HCT116 (cell line): ENCODE data around the gene GPATCH2L. TPM values are rescaled to one million over a fixed set of nuclear protein-coding genes. Genes with fewer than 3 reads are reported as not detected.

Experiments
- ATAC-seq: fragments of 200-7000 bp; cut with Tn5 transposase; 2 replicates; pipeline ENCODE4 v1.9.1; 2020; ENCODE audit warnings: mild to moderate bottlenecking, moderate library complexity
- BruUV-seq: library from RNA; stranded (reverse); fragments of 400-500 nt; replicated peaks from 2 replicates; lab custom pipeline; 2021; lab: Mats Ljungman, UMichigan
- CTCF ChIA-PET: fragments of 300-600 bp; sonication (Branson Sonifier 250); formaldehyde crosslinking; loops from one replicate; lab custom pipeline; 2021; ENCODE audit warnings: antibody characterized with exemption; lab: Charles Lee
- POLR2A ChIA-PET: fragments of 300-600, 350-600 bp; sonication (Branson Sonifier 250); formaldehyde crosslinking; loops from one replicate; lab custom pipeline; 2021; ENCODE audit warnings: antibody characterized with exemption; lab: Charles Lee
- RAD21 ChIA-PET, 2 experiments: fragments of 300-600 bp; sonication (Branson Sonifier 250); formaldehyde crosslinking; loops; one replicate each; lab custom pipeline; 2023; ENCODE audit warnings: low total read pairs in 2 of 2; ENCODE audit not compliant: uncharacterized antibody in 2 of 2, unreplicated experiment in 2 of 2, low non-redundant PET in 1 of 2; lab: Charles Lee
- DNase-seq: peaks from one replicate; pipeline ENCODE4 v3.0.0-alpha.2; 2010; ENCODE audit warnings: low read depth, low spot score
- H2AFZ ChIP-seq: fragments of 200-600 bp; shearing (Covaris generic), sonication (generic); 2 replicates; pipeline ENCODE4 v1.6.1; 2017; ENCODE audit warnings: low read depth, mixed run types, mixed read lengths, antibody characterized with exemption, low read length; ENCODE audit not compliant: poor library complexity, severe bottlenecking
- H3K27ac ChIP-seq: 2 replicates; pipeline ENCODE4 v1.5.1; 2012; ENCODE audit warnings: low read depth, low read length
- H3K27me3 ChIP-seq: fragments of 200-600 bp; sonication (generic); 2 replicates; pipeline ENCODE4 v1.6.1; 2016; ENCODE audit warnings: mixed run types, low read length, mixed read lengths; ENCODE audit not compliant: insufficient read depth
- H3K36me3 ChIP-seq, 2 experiments: fragments of 200-500 bp in 1 of 2; fragments of 200-600 bp in 1 of 2; sonication (Bioruptor generic) in 1 of 2; sonication (generic) in 1 of 2; 2 replicates each; pipeline versions ENCODE4 v1.5.1 to v1.6.1; 2014 to 2016; ENCODE audit warnings: low read length in 2 of 2, inconsistent platforms in 1 of 2, mixed read lengths in 1 of 2, mixed run types in 1 of 2; ENCODE audit not compliant: insufficient read depth in 2 of 2, control insufficient read depth in 1 of 2
- H3K4me1 ChIP-seq, 2 experiments: fragments of 200-600 bp in 1 of 2; sonication (generic) in 1 of 2; 2 replicates each; pipeline versions ENCODE4 v1.5.1 to v1.6.1; 2012 to 2017; ENCODE audit warnings: low read length in 2 of 2, inconsistent platforms in 1 of 2, mild to moderate bottlenecking in 1 of 2, mixed read lengths in 1 of 2, mixed run types in 1 of 2, moderate library complexity in 1 of 2; ENCODE audit not compliant: insufficient read depth in 2 of 2, control insufficient read depth in 1 of 2
- H3K4me2 ChIP-seq: fragments of 200-600 bp; sonication (generic); 2 replicates; pipeline ENCODE4 v1.6.1; 2017; ENCODE audit warnings: mixed run types, low read length, mixed read lengths
- H3K4me3 ChIP-seq, 2 experiments: fragments of 200-600 bp in 1 of 2; sonication (generic) in 1 of 2; replicated peaks in 1 of 2; 2 replicates each; pipeline ENCODE4 v1.5.1; 2011 to 2016; ENCODE audit warnings: low read length in 2 of 2, control low read depth in 1 of 2, low read depth in 1 of 2, mild to moderate bottlenecking in 1 of 2, mixed read lengths in 1 of 2, mixed run types in 1 of 2
- H3K79me2 ChIP-seq: fragments of 200-600 bp; sonication (generic); 2 replicates; pipeline ENCODE4 v1.6.1; 2017; ENCODE audit warnings: mild to moderate bottlenecking, mixed run types, low read length, moderate library complexity, mixed read lengths; ENCODE audit not compliant: insufficient read depth
- H3K9ac ChIP-seq: fragments of 200-600 bp; sonication (generic); 2 replicates; pipeline ENCODE4 v1.6.1; 2016; ENCODE audit warnings: low read length, mixed read lengths
- H3K9me2 ChIP-seq: fragments of 200-600 bp; sonication (generic), shearing (Covaris generic); 2 replicates; pipeline ENCODE4 v1.6.1; 2017; ENCODE audit warnings: mixed run types, mild to moderate bottlenecking, moderate library complexity; ENCODE audit not compliant: insufficient read depth
- H3K9me3 ChIP-seq, 2 experiments: fragments of 200-500 bp in 1 of 2; fragments of 200-600 bp in 1 of 2; sonication (Bioruptor generic) in 1 of 2; sonication (generic) in 1 of 2; 2 replicates each; pipeline ENCODE4 v1.6.1; 2014 to 2017; ENCODE audit warnings: low read length in 2 of 2, mixed read lengths in 2 of 2, inconsistent platforms in 1 of 2, low read depth in 1 of 2, mild to moderate bottlenecking in 1 of 2, mixed run types in 1 of 2, moderate library complexity in 1 of 2; ENCODE audit not compliant: control insufficient read depth in 1 of 2, insufficient read depth in 1 of 2
- H4K20me1 ChIP-seq: fragments of 200-600 bp; sonication (generic), shearing (Covaris generic); 2 replicates; pipeline ENCODE4 v1.6.1; 2017; ENCODE audit warnings: mixed run types, mild to moderate bottlenecking, moderate library complexity; ENCODE audit not compliant: insufficient read depth
- CBX3 ChIP-seq: IDR thresholded peaks from 2 replicates; pipeline ENCODE4 v1.6.1; 2012; ENCODE audit warnings: low read depth
- CEBPB ChIP-seq: IDR thresholded peaks from 2 replicates; pipeline ENCODE4 v1.6.1; 2012; ENCODE audit warnings: low read depth
- CTCF ChIP-seq, 3 experiments: fragments of 200-600 bp in 1 of 3; sonication (generic) in 1 of 3; IDR thresholded peaks in 2 of 3; conservative IDR thresholded peaks in 1 of 3; 2 replicates each; pipeline ENCODE4 v1.5.1; 2012 to 2017; ENCODE audit warnings: low read depth in 2 of 3, low read length in 2 of 3, antibody characterized with exemption in 1 of 3, borderline replicate concordance in 1 of 3, control low read depth in 1 of 3, mild to moderate bottlenecking in 1 of 3, mixed read lengths in 1 of 3, mixed run types in 1 of 3, moderate library complexity in 1 of 3; ENCODE audit not compliant: insufficient read depth in 1 of 3
- ELF1 ChIP-seq: IDR thresholded peaks from 2 replicates; pipeline ENCODE4 v1.6.1; 2012; ENCODE audit warnings: low read depth, borderline replicate concordance
- EZH2 ChIP-seq: fragments of 200-600 bp; sonication (generic); IDR thresholded peaks from 2 replicates; pipeline ENCODE4 v1.6.1; 2017; ENCODE audit warnings: antibody characterized with exemption, mixed run types
- EZH2phosphoT487 ChIP-seq: fragments of 200-600 bp; IDR thresholded peaks from 2 replicates; pipeline ENCODE4 v1.6.1; 2018; ENCODE audit warnings: antibody characterized with exemption, borderline replicate concordance
- FOSL1 ChIP-seq: IDR thresholded peaks from 2 replicates; pipeline ENCODE4 v1.6.1; 2012; ENCODE audit warnings: low read depth
- JUND ChIP-seq: IDR thresholded peaks from 2 replicates; pipeline ENCODE4 v1.6.1; 2012
- POLR2AphosphoS5 ChIP-seq: IDR thresholded peaks from 2 replicates; pipeline ENCODE4 v1.6.1; 2011; ENCODE audit warnings: mild to moderate bottlenecking, low read depth, low read length, moderate library complexity
- REST ChIP-seq: IDR thresholded peaks from 2 replicates; pipeline ENCODE4 v1.6.1; 2012; ENCODE audit warnings: low read depth
- SIN3A ChIP-seq: IDR thresholded peaks from 2 replicates; pipeline ENCODE4 v1.6.1; 2012; ENCODE audit warnings: low read depth
- SRF ChIP-seq: IDR thresholded peaks from 2 replicates; pipeline ENCODE4 v1.6.1; 2012; ENCODE audit warnings: low read depth
- ZBTB33 ChIP-seq: IDR thresholded peaks from 2 replicates; pipeline ENCODE4 v1.6.1; 2011; ENCODE audit warnings: mild to moderate bottlenecking, low read length, moderate library complexity; ENCODE audit not compliant: insufficient replicate concordance; ENCODE audit errors: extremely low read depth
- intact Hi-C: fragments of 100-400 bp; cut with micrococcal nuclease; formaldehyde crosslinking; loops from 2 replicates; pipeline ENCODE4 v1.10.0; 2022
- total RNA-seq: library from RNA; stranded (reverse); gene quantifications from one replicate; pipeline ENCODE4 v1.2.1, GENCODE V29; 2021; ENCODE audit not compliant: unreplicated experiment

The GPATCH2L gene
- total RNA-seq, 1 experiment from 2014 or later: 49.2 TPM

GRCh38 chr14:76227450-76228050 lies 75.8 kb downstream of the GPATCH2L start:
- CTCF ChIA-PET: no interaction called here
- TF ChIP-seq CEBPB (peak; percentile 62), EZH2 (no peak)
- TF ChIP-seq, all 23 proteins: peak for 1
- Histone ChIP-seq H3K9ac (no peak overlapping the region), H3K4me1 (no peaks in the 10 kb centered on the region), H3K36me3 (no peaks in the 10 kb centered on the region), H3K4me3 (no peak overlapping the region), H4K20me1 (no peaks in the 10 kb centered on the region), H3K4me2 (no peak overlapping the region), H3K27ac (no peak overlapping the region), H2AFZ (no peak overlapping the region), H3K9me3 (no peaks in the 10 kb centered on the region), H3K9me2 (no peaks in the 10 kb centered on the region), H3K27me3 (no peaks in the 10 kb centered on the region), H3K79me2 (no peaks in the 10 kb centered on the region)
- intact Hi-C loops: no loop called here
- DNase-seq (no peak), ATAC-seq (no peak)
- RAD21 ChIA-PET: no interaction called here
- POLR2A ChIA-PET: no interaction called here
- BruUV-seq: no TSS peak

GRCh38 chr14:76228138-76228537 lies 76.4 kb downstream of the GPATCH2L start:
- H3K4me3 ChIP-seq: no peak overlapping the region
- H3K4me2 ChIP-seq: no peak overlapping the region
- H3K9me2 ChIP-seq: no peaks in the 10 kb centered on the region
- H3K4me1 ChIP-seq: no peaks in the 10 kb centered on the region
- no peaks in the 10 kb centered on the region for H4K20me1 ChIP-seq
- POLR2A ChIA-PET: no interaction called here
- no peak for ATAC-seq
- no peak for DNase-seq
- RAD21 ChIA-PET: no interaction called here
- no TSS peak for BruUV-seq
- H3K27ac ChIP-seq: no peak overlapping the region
- H3K9me3 ChIP-seq: no peaks in the 10 kb centered on the region
- CTCF ChIA-PET: no interaction called here
- no peaks in the 10 kb centered on the region for H3K36me3 ChIP-seq
- H3K27me3 ChIP-seq: no peaks in the 10 kb centered on the region
- no peaks in the 10 kb centered on the region for H3K79me2 ChIP-seq
- intact Hi-C loops: no loop called here
- H2AFZ ChIP-seq: no peak overlapping the region
- H3K9ac ChIP-seq: no peak overlapping the region
- TF ChIP-seq SRF (no peak), CBX3 (no peak), JUND (no peak), CTCF (IDR thresholded peaks at IDR 0.05 in 2 of 3, conservative IDR thresholded peaks at IDR 0.05 in 1 of 3; ENCODE audit: borderline replicate concordance in 1 of 3, insufficient read depth in 1 of 3, low read depth in 2 of 3, low read length in 2 of 3) (no peak), POLR2AphosphoS5 (no peak), EZH2phosphoT487 (no peak), SIN3A (no peak), FOSL1 (no peak), CEBPB (no peak), REST (no peak), ELF1 (no peak), ZBTB33 (no peak)
